Tibial artery (tissue), 4 donors: ENCODE measurements around the gene USP17L29.
"Not testable (repeated sequence)": the region's sequence is repeated elsewhere in the genome, so short reads cannot be mapped to it uniquely, and the experiment has no call there.

Experiments
- DNase-seq, 2 donors: peaks; one replicate each; pipeline ENCODE4 v3.0.0-alpha.2; 2019
- H3K27ac ChIP-seq, 2 donors: fragments of 200-600 bp; sonication (generic) in 1 of 2; 1 replicate in 1 of 2; 2 replicates in 1 of 2; pipeline ENCODE4 v1.5.1; 2018 to 2019; ENCODE audit warnings: mild to moderate bottlenecking in 1 of 2
- H3K27me3 ChIP-seq, 2 donors: fragments of 200-600 bp; sonication (generic) in 1 of 2; one replicate each; pipeline versions ENCODE4 v1.5.1 to v1.6.0; 2016 to 2019
- H3K36me3 ChIP-seq, 3 donors: fragments of 200-600 bp; sonication (generic) in 2 of 3; one replicate each; pipeline ENCODE4 v1.5.1; 2016 to 2019; ENCODE audit warnings: mild to moderate bottlenecking in 2 of 3
- H3K4me1 ChIP-seq, 4 donors: fragments of 200-600 bp; sonication (generic) in 2 of 4; 1 replicate in 3 of 4; 2 replicates in 1 of 4; pipeline ENCODE4 v1.5.1; 2016 to 2019
- H3K4me3 ChIP-seq, 2 donors: fragments of 200-600 bp; sonication (generic) in 1 of 2; 1 replicate in 1 of 2; 2 replicates in 1 of 2; pipeline ENCODE4 v1.5.1; 2018 to 2019; ENCODE audit warnings: mild to moderate bottlenecking in 2 of 2
- H3K9me3 ChIP-seq, 3 donors: fragments of 200-600 bp; sonication (generic) in 1 of 3; one replicate each; pipeline ENCODE4 v1.5.1; 2016 to 2019
- CTCF ChIP-seq, 2 experiments: fragments of 200-600 bp in 1 of 2; fragments of 450-650 bp in 1 of 2; IDR thresholded peaks; one replicate each; pipeline ENCODE4 v1.5.1; 2017 to 2019; ENCODE audit warnings: antibody characterized with exemption in 2 of 2, mild to moderate bottlenecking in 1 of 2, moderate library complexity in 1 of 2
- intact Hi-C: fragments of 100-400 bp; cut with DNase I; formaldehyde crosslinking; loops from one replicate; pipeline ENCODE4 v1.15.0; 2023; ENCODE audit warnings: low total_unique reads

USP17L29 gene

GRCh38 chr4:9381012-9381534, 27.6 kb downstream of the USP17L29 start:
- H3K4me1 ChIP-seq, H3K27me3 ChIP-seq, intact Hi-C loops, H3K27ac ChIP-seq, H3K36me3 ChIP-seq, H3K9me3 ChIP-seq: not testable (repeated sequence)
- peak; percentile 16 to 42 for TF ChIP-seq CTCF (IDR thresholded peaks at IDR 0.05)
- H3K4me3 ChIP-seq, result peak overlapping the region; percentile 40 to 47
- DNase-seq, result peak in 1 of 2 donors; percentile 65

DNA sequence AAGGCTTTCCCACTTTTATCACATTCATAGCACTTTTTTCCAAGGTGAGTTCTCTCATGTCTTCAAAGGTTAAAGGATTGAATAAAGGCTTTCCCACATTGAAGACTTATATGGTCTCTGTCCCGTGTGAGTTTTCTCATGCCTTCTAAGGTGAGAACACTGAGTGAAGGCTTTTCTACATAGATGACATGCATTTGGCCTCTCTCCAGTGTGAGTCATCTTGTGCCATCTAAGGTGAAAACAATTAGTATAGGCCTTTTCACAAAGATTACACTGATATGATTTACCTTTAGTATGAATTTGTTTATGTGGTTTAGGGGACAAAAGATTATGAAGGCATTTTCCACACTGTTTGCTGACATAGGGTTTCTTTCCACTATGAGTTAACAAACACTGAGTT, 30.7 kb downstream of the USP17L29 start:
- DNase-seq, result no peak
- H3K36me3 ChIP-seq, result no peaks in the 10 kb centered on the region
- no peak for TF ChIP-seq CTCF (IDR thresholded peaks at IDR 0.05)

DNA sequence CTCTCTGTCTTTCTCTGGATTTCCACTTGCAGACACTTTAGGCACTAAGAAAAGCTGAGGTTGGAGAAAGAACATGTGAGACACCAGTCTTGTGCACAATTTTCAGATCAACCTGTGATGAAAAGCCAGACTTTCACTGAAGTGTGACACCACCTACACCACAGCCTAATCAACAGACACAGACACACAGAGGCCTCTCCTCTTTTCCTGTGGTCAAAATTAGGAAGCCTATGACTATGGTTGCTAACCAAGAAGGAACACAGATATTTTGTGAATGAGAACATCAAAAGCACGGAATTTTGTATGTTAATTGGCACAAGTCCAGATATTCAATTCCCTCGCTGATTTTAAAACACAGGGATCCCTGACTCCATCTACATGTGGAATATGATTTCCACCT, 35.6 kb downstream of the USP17L29 start:
- intact Hi-C loops, H3K36me3 ChIP-seq, H3K4me1 ChIP-seq, H3K27ac ChIP-seq, H3K27me3 ChIP-seq, DNase-seq, H3K9me3 ChIP-seq, H3K4me3 ChIP-seq: not testable (repeated sequence)

More for the DNA sequence above, 30.7 kb downstream of the USP17L29 start:
- Histone ChIP-seq H3K9me3 (no peaks in the 10 kb centered on the region), H3K27ac (no peak overlapping the region), H3K4me3 (no peak overlapping the region), H3K27me3 (no peaks in the 10 kb centered on the region), H3K4me1 (no peaks in the 10 kb centered on the region)
- intact Hi-C loops, result no loop called here
